CD4-positive, alpha-beta T cell treated with Interleukin-4 for 4 hours (primary cell): ENCODE data around the gene CAMK1D.

Source experiments
- DNase-seq: peaks from one replicate; pipeline ENCODE4 v3.0.0-alpha.2; 2020

CAMK1D gene

GRCh38 chr10:12500381-12501303, 151.3 kb downstream of the CAMK1D start:
- no peak for DNase-seq

- DNase-seq: no peak
Measured at GRCh38 chr10:12501324-12501723, 152.0 kb downstream of the CAMK1D start.

- DNase-seq: no peak
Measured at GRCh38 chr10:12501841-12502525, 152.6 kb downstream of the CAMK1D start.

GRCh38 chr10:12502526-12503274, 153.4 kb downstream of the CAMK1D start:
- DNase-seq: no peak

GRCh38 chr10:12503311-12503710, 154.0 kb downstream of the CAMK1D start:
- no peak for DNase-seq

- DNase-seq: no peak
Measured at GRCh38 chr10:12504176-12504575, 154.8 kb downstream of the CAMK1D start.

GRCh38 chr10:12504628-12505027, 155.3 kb downstream of the CAMK1D start:
- no peak for DNase-seq

GRCh38 chr10:12505683-12506082, 156.3 kb downstream of the CAMK1D start:
- DNase-seq: no peak

GRCh38 chr10:12507165-12507850, 158.0 kb downstream of the CAMK1D start:
- DNase-seq: no peak

- no peak for DNase-seq
Measured at GRCh38 chr10:12508165-12508564, 158.8 kb downstream of the CAMK1D start.

- no peak for DNase-seq
Measured at GRCh38 chr10:12509016-12509793, 159.9 kb downstream of the CAMK1D start.

GRCh38 chr10:12509794-12510100, 160.4 kb downstream of the CAMK1D start:
- no peak for DNase-seq

- DNase-seq: no peak
Measured at GRCh38 chr10:12510501-12510941, 161.2 kb downstream of the CAMK1D start.

- no peak for DNase-seq
Measured at GRCh38 chr10:12510984-12511383, 161.6 kb downstream of the CAMK1D start.

GRCh38 chr10:12511651-12512050, 162.3 kb downstream of the CAMK1D start:
- DNase-seq: no peak

- DNase-seq: no peak
Measured at GRCh38 chr10:12512332-12513002, 163.1 kb downstream of the CAMK1D start.

- no peak for DNase-seq
Measured at GRCh38 chr10:12513003-12513365, 163.6 kb downstream of the CAMK1D start.

GRCh38 chr10:12513775-12514673, 164.7 kb downstream of the CAMK1D start:
- no peak for DNase-seq

GRCh38 chr10:12518024-12518423, 168.7 kb downstream of the CAMK1D start:
- no peak for DNase-seq

GRCh38 chr10:12521423-12521822, 172.1 kb downstream of the CAMK1D start:
- DNase-seq: no peak
